Measurements from ENCODE around the gene EPHA3.

DNA sequence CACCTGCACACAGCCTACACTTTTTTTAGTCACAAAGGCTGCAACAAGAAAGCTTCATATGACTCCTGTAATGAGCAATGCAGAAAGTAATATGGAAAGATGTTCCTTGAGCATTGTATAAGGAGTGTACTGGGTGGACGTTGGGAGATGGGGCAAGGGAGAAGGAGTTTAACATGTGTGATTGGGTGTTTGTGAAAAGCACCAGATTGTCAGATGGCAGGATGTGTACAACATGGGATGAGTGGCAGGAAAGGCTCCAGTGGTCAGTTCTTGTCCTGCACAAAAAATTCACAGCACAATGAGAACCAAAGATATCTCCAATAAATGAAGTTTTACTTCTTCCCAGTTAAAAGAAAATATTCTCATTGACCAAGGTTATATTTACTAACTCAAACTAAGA, 255.1 kb downstream of the EPHA3 start:
- TF ChIP-seq, protein P1, sequence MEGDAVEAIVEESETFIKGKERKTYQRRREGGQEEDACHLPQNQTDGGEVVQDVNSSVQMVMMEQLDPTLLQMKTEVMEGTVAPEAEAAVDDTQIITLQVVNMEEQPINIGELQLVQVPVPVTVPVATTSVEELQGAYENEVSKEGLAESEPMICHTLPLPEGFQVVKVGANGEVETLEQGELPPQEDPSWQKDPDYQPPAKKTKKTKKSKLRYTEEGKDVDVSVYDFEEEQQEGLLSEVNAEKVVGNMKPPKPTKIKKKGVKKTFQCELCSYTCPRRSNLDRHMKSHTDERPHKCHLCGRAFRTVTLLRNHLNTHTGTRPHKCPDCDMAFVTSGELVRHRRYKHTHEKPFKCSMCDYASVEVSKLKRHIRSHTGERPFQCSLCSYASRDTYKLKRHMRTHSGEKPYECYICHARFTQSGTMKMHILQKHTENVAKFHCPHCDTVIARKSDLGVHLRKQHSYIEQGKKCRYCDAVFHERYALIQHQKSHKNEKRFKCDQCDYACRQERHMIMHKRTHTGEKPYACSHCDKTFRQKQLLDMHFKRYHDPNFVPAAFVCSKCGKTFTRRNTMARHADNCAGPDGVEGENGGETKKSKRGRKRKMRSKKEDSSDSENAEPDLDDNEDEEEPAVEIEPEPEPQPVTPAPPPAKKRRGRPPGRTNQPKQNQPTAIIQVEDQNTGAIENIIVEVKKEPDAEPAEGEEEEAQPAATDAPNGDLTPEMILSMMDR (IDR thresholded peaks at IDR 0.05), result no peak
- TF ChIP-seq POLR2A (IDR thresholded peaks at IDR 0.05), result no peak
